Karpas-422 (cell line): ENCODE data around the gene PGGHG. TPM values are rescaled to one million over a fixed set of nuclear protein-coding genes. Genes with fewer than 3 reads are reported as not detected.

Experiments
- DNase-seq: peaks from one replicate; pipeline ENCODE4 v3.0.0-alpha.2; 2015
- H2AFZ ChIP-seq: fragments of 200-600 bp; sonication (generic); 2 replicates; pipeline ENCODE4 v1.6.1; 2014; ENCODE audit warnings: antibody characterized with exemption, low read length, mixed read lengths
- H3K27ac ChIP-seq: fragments of 200-600 bp; sonication (generic); 2 replicates; pipeline ENCODE4 v1.5.1; 2014; ENCODE audit warnings: mild to moderate bottlenecking, low read length, moderate library complexity
- H3K27me3 ChIP-seq: fragments of 200-600 bp; sonication (generic); 2 replicates; pipeline ENCODE4 v1.6.1; 2014; ENCODE audit warnings: low read length, mixed read lengths
- H3K36me3 ChIP-seq: fragments of 200-600 bp; sonication (generic); 2 replicates; pipeline ENCODE4 v1.6.1; 2014; ENCODE audit warnings: low read length, mixed read lengths; ENCODE audit not compliant: insufficient read depth
- H3K4me1 ChIP-seq: fragments of 200-600 bp; sonication (generic); 2 replicates; pipeline ENCODE4 v1.6.1; 2014; ENCODE audit warnings: mild to moderate bottlenecking, low read length, mixed read lengths
- H3K4me2 ChIP-seq: fragments of 200-600 bp; sonication (generic); 2 replicates; pipeline ENCODE4 v1.6.1; 2014; ENCODE audit warnings: low read length, low read depth, mild to moderate bottlenecking; ENCODE audit not compliant: poor library complexity, severe bottlenecking
- H3K4me3 ChIP-seq: fragments of 200-600 bp; sonication (generic); 2 replicates; pipeline ENCODE4 v1.5.1; 2014; ENCODE audit warnings: mild to moderate bottlenecking, antibody characterized with exemption, low read length, mixed read lengths
- H3K79me2 ChIP-seq: fragments of 200-600 bp; sonication (generic); 2 replicates; pipeline ENCODE4 v1.6.1; 2014; ENCODE audit warnings: mild to moderate bottlenecking, low read length, mixed read lengths
- H3K9ac ChIP-seq: fragments of 200-600 bp; sonication (generic); 2 replicates; pipeline ENCODE4 v1.6.0; 2014; ENCODE audit warnings: low read length
- H3K9me2 ChIP-seq: fragments of 200-600 bp; sonication (generic), shearing (Covaris generic); replicated peaks from 2 replicates; pipeline ENCODE4 v1.6.0; 2014; ENCODE audit warnings: mild to moderate bottlenecking, low read length, moderate library complexity; ENCODE audit not compliant: insufficient read depth
- H3K9me3 ChIP-seq: fragments of 300-700, 200-600 bp; sonication (generic); 2 replicates; pipeline ENCODE4 v1.6.1; 2014; ENCODE audit warnings: low read length, mixed read lengths
- H4K20me1 ChIP-seq: fragments of 200-600 bp; sonication (generic); 2 replicates; pipeline ENCODE4 v1.6.1; 2014; ENCODE audit warnings: mild to moderate bottlenecking, antibody characterized with exemption, low read length, low read depth; ENCODE audit not compliant: insufficient read depth
- small RNA-seq: library from RNA; depleted of rRNA; stranded (forward); fragments of <200 nt; gene quantifications from one replicate; pipeline ENCODE3, GENCODE V24; 2014
- total RNA-seq: library from RNA; depleted of rRNA; stranded (reverse); fragments of >200 nt; shearing (Covaris generic); gene quantifications from 2 replicates; pipeline ENCODE4 v1.2.3, GENCODE V29; 2014; ENCODE audit warnings: low replicate concordance; rRNA removed

Gene PGGHG
- total RNA-seq, 1 experiment from 2014 or later, result 17.0 TPM

DNA sequence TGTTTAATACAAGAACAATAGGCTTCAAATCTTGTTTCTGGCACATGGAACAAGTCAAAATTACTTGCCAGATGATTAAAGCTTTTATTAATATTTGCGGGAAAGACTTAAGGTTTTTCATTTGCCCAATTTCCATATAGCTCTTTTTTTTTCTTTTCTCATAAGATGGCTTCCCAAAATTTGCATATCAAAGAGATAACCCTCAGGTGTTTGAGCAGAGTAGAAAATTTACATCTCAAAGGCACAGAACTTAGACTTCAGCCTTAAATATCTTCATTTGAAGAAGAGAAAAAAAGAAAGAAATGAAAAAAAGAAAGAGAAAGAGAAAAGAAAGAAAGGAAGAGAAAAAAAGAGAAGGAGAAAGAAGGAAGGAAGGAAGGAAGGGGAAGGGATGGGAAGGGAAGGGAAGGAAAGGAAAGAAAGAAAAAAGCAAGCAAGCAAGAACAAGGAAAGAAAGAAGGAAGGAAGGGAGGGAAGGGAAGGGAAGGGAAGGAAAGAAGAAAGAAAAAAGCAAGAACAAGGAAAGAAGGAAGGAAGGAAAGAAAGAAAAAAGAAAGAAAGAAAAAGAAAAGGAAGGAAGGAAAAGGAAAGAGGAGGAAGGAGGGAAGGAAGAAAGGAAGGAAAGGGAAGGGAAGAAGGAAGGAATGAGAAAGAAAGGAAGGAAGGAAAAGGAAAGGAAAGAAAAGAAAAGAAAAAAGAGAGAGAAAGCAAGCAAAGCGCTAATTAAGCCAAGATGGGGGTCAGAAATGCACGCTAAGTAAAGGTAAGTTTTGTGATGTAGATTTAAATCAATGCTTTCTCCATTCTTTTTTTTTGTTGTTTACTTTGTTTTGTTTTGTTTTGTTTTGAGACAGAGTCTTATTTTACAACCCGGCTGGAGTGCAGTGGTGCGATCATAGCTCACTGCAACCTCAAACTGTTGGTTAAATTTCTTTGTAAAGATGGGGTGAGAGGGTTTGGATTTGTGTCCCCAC, 51.9 kb downstream of the PGGHG start:
- no peak for DNase-seq
- Histone ChIP-seq H3K79me2 (no peaks in the 10 kb centered on the region), H3K4me2 (peak overlapping the region; percentile 12), H3K4me1 (peaks cover 12% of the 10 kb centered on the region), H3K9ac (no peak overlapping the region), H3K27me3 (no peaks in the 10 kb centered on the region), H3K27ac (no peak overlapping the region), H2AFZ (0 out of 2 replicates have a peak overlapping the region, but pooled peaks have one; percentile 68), H4K20me1 (no peaks in the 10 kb centered on the region), H3K4me3 (no peak overlapping the region), H3K36me3 (no peaks in the 10 kb centered on the region), H3K9me2 (no peaks in the 10 kb centered on the region), H3K9me3 (no peaks in the 10 kb centered on the region)

DNA sequence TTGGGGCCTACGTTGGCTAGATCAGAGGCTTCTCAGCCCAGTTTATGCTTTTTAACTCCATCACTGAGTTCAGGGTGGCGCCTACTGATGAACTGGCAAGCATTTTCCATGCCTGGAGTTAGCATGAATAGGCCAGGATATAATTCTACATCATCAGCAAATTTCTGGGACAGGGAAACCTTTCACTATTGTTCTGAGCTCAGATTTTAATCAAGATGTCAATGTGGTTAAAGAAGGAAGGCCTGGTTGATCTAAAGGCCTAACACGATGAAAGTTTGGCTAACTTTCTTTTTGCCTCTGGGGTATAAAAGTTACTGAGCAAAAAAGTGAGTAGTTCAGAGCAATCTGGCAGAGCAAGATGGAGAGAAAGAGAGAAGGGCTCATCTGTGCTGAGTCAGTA, 53.4 kb downstream of the PGGHG start:
- Histone ChIP-seq H3K27me3 (no peaks in the 10 kb centered on the region), H3K9me2 (no peaks in the 10 kb centered on the region), H2AFZ (0 out of 2 replicates have a peak overlapping the region, but pooled peaks have one; percentile 36), H4K20me1 (no peaks in the 10 kb centered on the region), H3K9ac (no peak overlapping the region), H3K4me1 (peaks cover 12% of the 10 kb centered on the region), H3K36me3 (no peaks in the 10 kb centered on the region), H3K9me3 (no peaks in the 10 kb centered on the region), H3K4me3 (no peak overlapping the region), H3K79me2 (no peaks in the 10 kb centered on the region), H3K27ac (no peak overlapping the region), H3K4me2 (no peak overlapping the region)
- no peak for DNase-seq

DNA sequence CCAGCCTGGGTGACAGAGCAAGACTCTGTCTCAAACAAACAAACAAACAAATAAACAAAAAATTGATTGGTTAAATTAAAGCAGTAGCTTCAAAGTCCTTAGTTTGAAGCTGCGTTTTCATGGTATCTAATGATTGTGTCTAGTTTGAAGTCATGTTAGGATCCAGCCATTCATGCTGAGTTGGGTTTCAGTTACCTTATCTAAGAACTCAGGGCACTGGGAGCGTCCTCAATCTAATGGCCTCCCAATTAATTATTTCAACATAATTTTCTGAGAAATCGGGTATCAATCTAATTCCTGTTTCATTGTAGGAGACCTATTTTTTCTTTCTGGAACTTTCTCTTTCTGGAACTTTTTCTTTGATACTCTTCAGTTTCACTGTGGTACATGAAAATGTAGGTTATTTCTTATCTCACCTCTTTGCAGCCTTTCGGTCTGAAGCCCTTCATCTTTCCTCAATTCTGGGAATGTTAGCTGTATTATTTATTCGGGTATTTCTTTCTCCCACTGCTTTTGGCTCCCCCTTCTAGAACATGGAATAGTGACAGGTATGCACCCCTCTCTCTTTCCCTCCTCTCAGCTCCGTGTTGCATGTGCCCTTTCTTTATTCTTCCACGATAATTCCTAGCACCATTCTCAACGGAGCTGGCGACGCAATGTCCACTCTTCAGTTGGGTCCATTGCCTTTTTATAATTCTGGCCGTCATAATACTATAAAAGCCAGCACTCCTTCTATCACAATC, 56.1 kb downstream of the PGGHG start:
- no peak overlapping the region for H3K4me2 ChIP-seq
- H2AFZ ChIP-seq, result no peak overlapping the region
- peaks cover 17% of the 10 kb centered on the region for H3K4me1 ChIP-seq
- no peaks in the 10 kb centered on the region for H3K79me2 ChIP-seq
- no peak overlapping the region for H3K27ac ChIP-seq
- H3K36me3 ChIP-seq, result no peaks in the 10 kb centered on the region
- H3K9ac ChIP-seq, result no peak overlapping the region
- H3K9me3 ChIP-seq, result no peaks in the 10 kb centered on the region
- H4K20me1 ChIP-seq, result no peaks in the 10 kb centered on the region
- H3K27me3 ChIP-seq, result no peaks in the 10 kb centered on the region
- DNase-seq, result no peak
- no peaks in the 10 kb centered on the region for H3K9me2 ChIP-seq
- H3K4me3 ChIP-seq, result no peak overlapping the region

Small RNA genes lying within 50 kb of the gene (small RNA-seq; reads per million reads assigned to genes)
- not detected for gene AC136475.6

Other genes starting within 250 kb of the PGGHG start
- gene SCGB1C1, start 96.0 kb upstream of the PGGHG start, total RNA-seq, result not detected in 2 replicates
- gene BET1L, start 81.7 kb upstream of the PGGHG start, total RNA-seq, result 16.8 TPM in 2 replicates
- gene RIC8A, start 81.4 kb upstream of the PGGHG start, total RNA-seq, result 56.2 and 86.1 TPM in 2 replicates
- 13.6 and 17.2 TPM in 2 replicates for gene SIRT3, start 52.8 kb upstream of the PGGHG start, total RNA-seq
- gene PSMD13, start 52.1 kb upstream of the PGGHG start, total RNA-seq, result 86.7 and 92.7 TPM in 2 replicates
- 0.11 TPM in 1 of 2 replicates, not detected in the other for gene NLRP6, start 10.7 kb upstream of the PGGHG start, total RNA-seq
- gene IFITM5, start 10.4 kb downstream of the PGGHG start, total RNA-seq, result not detected in 2 replicates
- gene IFITM2, start 18.7 kb downstream of the PGGHG start, total RNA-seq, result 18.5 and 19.4 TPM in 2 replicates
- 125 and 216 TPM in 2 replicates for gene IFITM1, start 24.9 kb downstream of the PGGHG start, total RNA-seq
- gene IFITM3, start 31.7 kb downstream of the PGGHG start, total RNA-seq, result 1.7 TPM in 1 of 2 replicates, not detected in the other
- not detected in 2 replicates for gene B4GALNT4, start 80.4 kb downstream of the PGGHG start, total RNA-seq
- gene PKP3, start 105.1 kb downstream of the PGGHG start, total RNA-seq, result 0.76 TPM in 1 of 2 replicates, not detected in the other
- 28.9 and 34.6 TPM in 2 replicates for gene SIGIRR, start 125.9 kb downstream of the PGGHG start, total RNA-seq
- gene ANO9, start 152.9 kb downstream of the PGGHG start, total RNA-seq, result 1.4 and 2.2 TPM in 2 replicates
- gene PTDSS2, start 161.2 kb downstream of the PGGHG start, total RNA-seq, result 13.5 and 25.4 TPM in 2 replicates
- 59.4 and 107 TPM in 2 replicates for gene RNH1, start 218.1 kb downstream of the PGGHG start, total RNA-seq
- 8.5 and 53.1 TPM in 2 replicates for gene HRAS, start 246.4 kb downstream of the PGGHG start, total RNA-seq
- 0.37 and 4.6 TPM in 2 replicates for gene LRRC56, start 248.4 kb downstream of the PGGHG start, total RNA-seq